Spleen (tissue), 11 donors: ENCODE measurements around the gene CHRNG. TPM values are rescaled to one million over a fixed set of nuclear protein-coding genes. Genes with fewer than 3 reads are reported as not detected.
A peak's percentile ranks its signal among the peaks of the same experiment; 100 is the strongest.

ENCODE experiments used
- DNase-seq: peaks from one replicate; pipeline ENCODE4 v3.0.0-alpha.2; 2020
- H3K27ac ChIP-seq, 8 donors: fragments of 200-600 bp; sonication (generic) in 7 of 8; 1 replicate in 4 of 8; 2 replicates in 4 of 8; pipeline versions ENCODE4 v1.5.0 to v1.8.0; 2016 to 2021; ENCODE audit warnings: inconsistent platforms in 4 of 8, mild to moderate bottlenecking in 4 of 8, moderate library complexity in 1 of 8
- H3K27me3 ChIP-seq, 7 donors: fragments of 200-600 bp; sonication (generic) in 6 of 7; replicated peaks in 1 of 7; 1 replicate in 4 of 7; 2 replicates in 3 of 7; pipeline versions ENCODE4 v1.5.0 to v1.8.0; 2016 to 2021; ENCODE audit warnings: inconsistent platforms in 3 of 7, mild to moderate bottlenecking in 1 of 7
- H3K36me3 ChIP-seq, 6 donors: fragments of 200-600 bp; sonication (generic) in 5 of 6; 1 replicate in 4 of 6; 2 replicates in 2 of 6; pipeline versions ENCODE4 v1.5.0 to v1.8.0; 2016 to 2021; ENCODE audit warnings: inconsistent platforms in 2 of 6
- H3K4me1 ChIP-seq, 6 donors: fragments of 200-600 bp; sonication (generic) in 5 of 6; 1 replicate in 3 of 6; 2 replicates in 3 of 6; pipeline versions ENCODE4 v1.5.0 to v1.8.0; 2016 to 2021; ENCODE audit warnings: inconsistent platforms in 3 of 6
- H3K4me3 ChIP-seq, 8 donors: fragments of 200-600 bp; sonication (generic) in 7 of 8; 1 replicate in 4 of 8; 2 replicates in 4 of 8; pipeline versions ENCODE4 v1.5.0 to v1.8.0; 2016 to 2021; ENCODE audit warnings: inconsistent platforms in 4 of 8, mild to moderate bottlenecking in 4 of 8, moderate library complexity in 2 of 8
- H3K9me3 ChIP-seq, 8 donors: fragments of 200-600 bp; sonication (generic) in 7 of 8; 1 replicate in 4 of 8; 2 replicates in 4 of 8; pipeline versions ENCODE4 v1.5.0 to v1.8.0; 2016 to 2021; ENCODE audit warnings: inconsistent platforms in 4 of 8
- POLR2A ChIP-seq, 3 donors: fragments of 450-650 bp; IDR thresholded peaks; one replicate each; pipeline ENCODE4 v1.5.1; 2017; ENCODE audit warnings: antibody characterized with exemption in 3 of 3, mild to moderate bottlenecking in 1 of 3
- POLR2AphosphoS5 ChIP-seq, 3 donors: sonication (generic); formaldehyde crosslinking; IDR thresholded peaks; one replicate each; pipeline ENCODE4 v1.5.1; 2017; ENCODE audit warnings: antibody characterized with exemption in 3 of 3
- WGBS, 5 donors: extraction: QIAGEN DNeasy Blood & Tissue Kit in 3 of 5; methylation state at CpG; one replicate each; pipeline versions ENCODE4 v1.1.5 to v1.1.7; 2013 to 2018; 5-methylcytosine and 5-hydroxymethylcytosine counted together
- intact Hi-C: fragments of 100-400 bp; cut with DNase I; formaldehyde crosslinking; loops from one replicate; pipeline ENCODE4 v1.15.0; 2023; ENCODE audit warnings: low total_unique reads
- polyA plus RNA-seq, 3 donors: library from polyadenylated mRNA; stranded (reverse); fragments of 200-250 nt; gene quantifications; one replicate each; pipeline ENCODE4 v1.2.1, GENCODE V29; 2013
- total RNA-seq, 7 donors: library from RNA; depleted of rRNA in 3 of 7; stranded (reverse); fragments of >200 nt in 3 of 7; fragmentation: NEBNext Ultra II Directional in 4 of 7; extraction: Animal tissue kit (Norgen Biotek cat#: 25700) in 4 of 7; gene quantifications; one replicate each; pipeline versions ENCODE4 v1.1.0 to v1.2.1, GENCODE V29; 2016 to 2021
- TF ChIP-seq, protein P1 (sequence below), 11 experiments: fragments of 200-600 bp in 7 of 11; fragments of 450-650 bp in 4 of 11; sonication (generic) in 4 of 11; IDR thresholded peaks in 8 of 11; conservative IDR thresholded peaks in 3 of 11; 1 replicate in 7 of 11; 2 replicates in 4 of 11; pipeline versions ENCODE4 v1.4.0 to v1.8.0; 2016 to 2021; ENCODE audit warnings: antibody characterized with exemption in 11 of 11, inconsistent platforms in 4 of 11, mild to moderate bottlenecking in 1 of 11
- donor health status: healthy with polysubstance abuse.
- donor health status: DM: no; HTN: no; CAD: no; lungs with moderate emphysema.
- donor health status: DM: no; HTN: no; CAD: no.
- donor health status: Bipolar disorder and iron deficiency.
- donor health status: healthy.
- donor health status: DM: no; HTN: no; CAD: no.
- donor health status: DM: yes; HTN: yes; CAD: no.

Gene CHRNG
- total and polyA plus RNA-seq, 10 donors = 0.06 TPM; not detected in 9

GRCh38 chr2:232535761-232536530 lies 3.5 kb upstream of the CHRNG start:
- 82 to 93% (median 86%) methylated on average over 5 of the region's 5 CpGs for WGBS, 5 donors
- no peaks in the 10 kb centered on the region for H3K36me3 ChIP-seq
- peaks cover 0 to 80% (median 12%) of the 10 kb centered on the region in 7 donors for H3K27me3 ChIP-seq
- peaks cover 0 to 17% (median 0%) of the 10 kb centered on the region in 6 donors for H3K4me1 ChIP-seq
- DNase-seq = peak; percentile 24
- intact Hi-C loops = no loop called here
- no peak overlapping the region for H3K4me3 ChIP-seq
- H3K9me3 ChIP-seq = peaks cover 0 to 10% (median 6%) of the 10 kb centered on the region in 8 donors
- TF ChIP-seq, protein P1, sequence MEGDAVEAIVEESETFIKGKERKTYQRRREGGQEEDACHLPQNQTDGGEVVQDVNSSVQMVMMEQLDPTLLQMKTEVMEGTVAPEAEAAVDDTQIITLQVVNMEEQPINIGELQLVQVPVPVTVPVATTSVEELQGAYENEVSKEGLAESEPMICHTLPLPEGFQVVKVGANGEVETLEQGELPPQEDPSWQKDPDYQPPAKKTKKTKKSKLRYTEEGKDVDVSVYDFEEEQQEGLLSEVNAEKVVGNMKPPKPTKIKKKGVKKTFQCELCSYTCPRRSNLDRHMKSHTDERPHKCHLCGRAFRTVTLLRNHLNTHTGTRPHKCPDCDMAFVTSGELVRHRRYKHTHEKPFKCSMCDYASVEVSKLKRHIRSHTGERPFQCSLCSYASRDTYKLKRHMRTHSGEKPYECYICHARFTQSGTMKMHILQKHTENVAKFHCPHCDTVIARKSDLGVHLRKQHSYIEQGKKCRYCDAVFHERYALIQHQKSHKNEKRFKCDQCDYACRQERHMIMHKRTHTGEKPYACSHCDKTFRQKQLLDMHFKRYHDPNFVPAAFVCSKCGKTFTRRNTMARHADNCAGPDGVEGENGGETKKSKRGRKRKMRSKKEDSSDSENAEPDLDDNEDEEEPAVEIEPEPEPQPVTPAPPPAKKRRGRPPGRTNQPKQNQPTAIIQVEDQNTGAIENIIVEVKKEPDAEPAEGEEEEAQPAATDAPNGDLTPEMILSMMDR (IDR thresholded peaks at IDR 0.05 in 8 of 11, conservative IDR thresholded peaks at IDR 0.05 in 3 of 11) = no peak
- TF ChIP-seq POLR2A (IDR thresholded peaks at IDR 0.05) (no peak), POLR2AphosphoS5 (IDR thresholded peaks at IDR 0.05) (no peak)
- H3K27ac ChIP-seq = no peak overlapping the region

DNA sequence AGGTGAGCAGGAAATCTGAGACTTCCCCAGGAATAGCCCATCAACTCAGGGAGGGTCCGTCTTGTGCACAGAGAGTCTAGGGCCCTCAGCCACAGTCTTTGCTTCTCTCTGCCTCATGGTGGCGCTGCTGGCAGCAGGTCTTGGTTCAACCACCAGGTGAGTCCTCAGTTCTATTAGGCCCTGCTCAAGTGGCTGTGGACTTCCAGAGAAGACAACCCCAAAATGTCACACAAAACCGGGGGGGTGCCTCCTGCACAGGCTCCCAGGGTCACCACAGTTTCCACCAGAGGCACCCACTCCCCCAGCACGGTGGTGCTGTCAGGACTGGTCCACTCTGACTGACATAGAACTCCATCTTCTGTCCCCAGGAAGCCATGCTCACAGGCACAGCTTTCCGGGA lies 2.4 kb upstream of the CHRNG start:
- Histone ChIP-seq H3K4me1 (peaks cover 0 to 26% (median 0%) of the 10 kb centered on the region in 6 donors), H3K36me3 (no peaks in the 10 kb centered on the region), H3K9me3 (peaks cover 0 to 10% (median 6%) of the 10 kb centered on the region in 8 donors), H3K27ac (no peak overlapping the region), H3K27me3 (peaks cover 0 to 72% (median 12%) of the 10 kb centered on the region in 7 donors), H3K4me3 (no peak overlapping the region)
- TF ChIP-seq, protein P1 (IDR thresholded peaks at IDR 0.05 in 8 of 11, conservative IDR thresholded peaks at IDR 0.05 in 3 of 11) = no peak
- TF ChIP-seq POLR2A (IDR thresholded peaks at IDR 0.05) (no peak), POLR2AphosphoS5 (IDR thresholded peaks at IDR 0.05) (no peak)
- DNase-seq = peak; percentile 33
- intact Hi-C loops = no loop called here
- 64 to 74% (median 67%) methylated on average over 4 to 5 of the region's 5 CpGs for WGBS, 5 donors

GRCh38 chr2:232537499-232537898 lies 2.0 kb upstream of the CHRNG start:
- H3K4me3 ChIP-seq = no peak overlapping the region
- H3K4me1 ChIP-seq = peaks cover 0 to 26% (median 0%) of the 10 kb centered on the region in 6 donors
- WGBS, 5 donors = 88 to 99% (median 97%) methylated on average over 4 of the region's 4 CpGs
- TF ChIP-seq, protein P1 (IDR thresholded peaks at IDR 0.05 in 8 of 11, conservative IDR thresholded peaks at IDR 0.05 in 3 of 11) = no peak
- TF ChIP-seq POLR2A (IDR thresholded peaks at IDR 0.05) = no peak
- TF ChIP-seq POLR2AphosphoS5 (IDR thresholded peaks at IDR 0.05) = no peak
- H3K27me3 ChIP-seq = peaks cover 0 to 70% (median 12%) of the 10 kb centered on the region in 7 donors
- H3K27ac ChIP-seq = no peak overlapping the region
- intact Hi-C loops = no loop called here
- peak; percentile 46 for DNase-seq
- peaks cover 0 to 10% (median 6%) of the 10 kb centered on the region in 8 donors for H3K9me3 ChIP-seq
- no peaks in the 10 kb centered on the region for H3K36me3 ChIP-seq

DNA sequence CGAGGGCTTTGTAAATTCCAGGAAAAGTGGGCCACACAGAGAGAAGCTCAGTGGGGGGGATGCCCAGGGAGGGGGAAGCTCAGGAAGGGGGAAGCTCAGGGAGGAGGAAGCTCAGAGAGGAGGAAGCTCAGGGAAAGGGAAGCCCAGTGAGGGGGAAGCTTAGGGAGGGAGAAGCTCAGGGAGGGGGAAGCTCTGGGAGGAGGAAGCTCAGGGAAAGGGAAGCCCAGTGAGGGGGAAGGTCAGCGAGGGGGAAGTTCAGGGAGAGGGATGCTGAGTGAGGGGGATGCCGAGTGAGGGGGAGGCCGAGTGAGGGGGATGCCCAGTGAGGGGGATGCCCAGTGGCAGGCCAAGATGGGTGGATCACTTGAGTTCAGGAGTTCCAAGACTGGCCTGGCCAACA lies 821 bp upstream of the CHRNG start:
- Histone ChIP-seq H3K4me3 (no peak overlapping the region), H3K4me1 (peaks cover 0 to 26% (median 0%) of the 10 kb centered on the region in 6 donors), H3K27me3 (peaks cover 0 to 59% (median 12%) of the 10 kb centered on the region in 7 donors), H3K27ac (no peak overlapping the region), H3K36me3 (peaks cover 0 to 4% (median 0%) of the 10 kb centered on the region in 6 donors), H3K9me3 (peaks cover 0 to 10% (median 6%) of the 10 kb centered on the region in 8 donors)
- no peak for TF ChIP-seq POLR2AphosphoS5 (IDR thresholded peaks at IDR 0.05)
- TF ChIP-seq POLR2A (IDR thresholded peaks at IDR 0.05) = no peak
- TF ChIP-seq, protein P1 (IDR thresholded peaks at IDR 0.05 in 8 of 11, conservative IDR thresholded peaks at IDR 0.05 in 3 of 11) = no peak
- intact Hi-C loops = no loop called here
- peak; percentile 66 for DNase-seq
- WGBS, 5 donors = 2 to 9% (median 6%) methylated on average over 4 of the region's 4 CpGs
